HG03196 (cell line): ENCODE measurements around the gene LMAN1L.

ENCODE experiments used
- ATAC-seq: cut with Tn5 transposase; IDR thresholded peaks from one replicate; pipeline ENCODE4 v1.9.1; 2021; ENCODE audit not compliant: unreplicated experiment

Gene LMAN1L

DNA sequence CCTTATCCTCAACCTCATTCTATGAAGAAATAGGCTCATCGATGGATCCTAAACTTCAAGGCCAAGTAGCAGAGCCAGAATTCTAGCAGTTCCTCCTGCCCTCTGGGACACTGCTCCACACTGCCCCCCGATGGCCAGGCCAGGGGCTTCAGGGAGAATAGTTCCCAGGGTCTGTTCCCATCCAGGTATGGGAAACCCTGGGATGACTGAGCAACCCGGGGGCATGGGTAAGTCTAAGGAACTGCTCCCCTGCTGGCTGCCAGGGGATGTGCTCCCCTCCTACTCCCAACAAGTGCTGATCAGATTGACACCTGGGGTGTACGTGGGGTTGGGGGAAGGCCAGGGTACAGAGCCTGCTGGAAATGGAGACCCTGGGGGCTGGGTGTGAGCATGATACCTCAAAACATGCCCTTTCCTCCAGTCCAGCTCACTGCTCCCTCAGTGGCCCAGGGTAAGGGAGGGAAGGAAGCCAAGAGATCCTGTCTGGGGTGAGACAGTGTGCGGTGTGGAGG lies 22.7 kb downstream of the LMAN1L start:
- ATAC-seq: no peak

DNA sequence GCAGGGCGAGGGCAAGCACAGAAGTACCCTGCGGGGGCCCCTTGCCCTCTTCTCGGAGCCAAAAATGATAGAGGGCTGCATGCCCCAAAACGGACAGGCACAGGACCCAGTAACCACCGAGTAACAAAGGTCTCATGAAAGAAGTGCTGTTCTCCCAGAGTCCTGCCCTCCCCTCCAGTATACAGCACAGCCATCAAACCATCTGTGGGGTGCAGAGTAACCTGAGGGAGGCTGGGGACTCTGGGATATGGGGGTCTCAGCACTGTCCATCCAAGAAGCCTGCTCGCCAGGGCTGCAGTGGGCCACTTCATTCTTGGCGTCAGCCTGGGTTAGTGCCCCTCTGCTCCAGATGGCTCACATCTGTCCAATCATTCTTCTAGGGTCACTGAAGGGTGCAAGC lies 24.2 kb downstream of the LMAN1L start:
- ATAC-seq: no peak

DNA sequence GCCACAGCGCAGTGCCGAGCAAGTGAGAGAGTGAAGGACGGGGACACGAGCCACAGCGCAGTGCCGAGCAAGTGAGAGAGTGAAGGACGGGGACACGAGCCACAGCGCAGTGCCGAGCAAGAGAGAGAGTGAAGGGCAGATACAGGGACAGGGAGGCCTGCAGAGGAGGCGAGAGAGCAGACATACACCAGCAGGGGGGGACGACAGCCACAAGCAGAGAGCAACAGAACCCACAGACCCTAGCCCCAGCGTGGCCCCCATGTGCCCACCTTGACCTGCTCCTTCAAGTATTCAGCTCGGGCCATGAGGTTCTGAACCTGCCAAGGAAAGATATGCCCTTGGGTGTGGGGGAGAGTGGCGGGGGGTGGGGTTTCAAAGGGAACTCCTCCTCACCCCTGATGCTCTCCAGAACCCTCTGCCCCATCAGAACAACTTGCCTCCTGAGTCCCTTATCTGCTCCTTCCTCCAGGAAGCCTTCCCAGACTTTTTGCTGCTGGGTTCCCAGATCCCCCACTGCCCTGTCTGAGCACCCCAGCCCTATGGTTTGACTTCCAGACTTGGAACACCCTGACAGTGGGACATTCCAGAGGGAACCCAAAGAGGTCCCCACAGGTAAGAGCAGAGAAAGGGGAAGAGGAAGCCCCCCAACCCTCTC lies 25.0 kb downstream of the LMAN1L start:
- no peak for ATAC-seq

DNA sequence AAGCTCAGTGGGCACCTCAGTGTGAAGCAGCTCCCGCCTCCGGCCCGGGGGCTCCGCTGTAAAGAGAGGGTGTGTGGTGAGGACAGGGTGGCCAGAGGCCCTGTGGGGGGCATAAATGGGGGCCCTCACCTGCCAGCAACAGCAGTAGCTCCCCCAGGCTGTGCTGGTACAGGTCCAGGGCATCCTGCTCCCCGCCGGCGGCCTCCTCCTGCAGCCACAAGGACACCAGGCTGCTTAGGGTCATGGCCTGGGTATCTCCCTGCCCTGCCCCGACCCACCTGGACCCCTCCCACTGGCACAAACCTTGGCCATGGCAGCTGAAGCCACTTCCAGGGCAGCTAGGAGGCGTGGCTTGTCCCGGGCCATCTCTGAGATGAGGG lies 25.5 kb downstream of the LMAN1L start:
- ATAC-seq: no peak

DNA sequence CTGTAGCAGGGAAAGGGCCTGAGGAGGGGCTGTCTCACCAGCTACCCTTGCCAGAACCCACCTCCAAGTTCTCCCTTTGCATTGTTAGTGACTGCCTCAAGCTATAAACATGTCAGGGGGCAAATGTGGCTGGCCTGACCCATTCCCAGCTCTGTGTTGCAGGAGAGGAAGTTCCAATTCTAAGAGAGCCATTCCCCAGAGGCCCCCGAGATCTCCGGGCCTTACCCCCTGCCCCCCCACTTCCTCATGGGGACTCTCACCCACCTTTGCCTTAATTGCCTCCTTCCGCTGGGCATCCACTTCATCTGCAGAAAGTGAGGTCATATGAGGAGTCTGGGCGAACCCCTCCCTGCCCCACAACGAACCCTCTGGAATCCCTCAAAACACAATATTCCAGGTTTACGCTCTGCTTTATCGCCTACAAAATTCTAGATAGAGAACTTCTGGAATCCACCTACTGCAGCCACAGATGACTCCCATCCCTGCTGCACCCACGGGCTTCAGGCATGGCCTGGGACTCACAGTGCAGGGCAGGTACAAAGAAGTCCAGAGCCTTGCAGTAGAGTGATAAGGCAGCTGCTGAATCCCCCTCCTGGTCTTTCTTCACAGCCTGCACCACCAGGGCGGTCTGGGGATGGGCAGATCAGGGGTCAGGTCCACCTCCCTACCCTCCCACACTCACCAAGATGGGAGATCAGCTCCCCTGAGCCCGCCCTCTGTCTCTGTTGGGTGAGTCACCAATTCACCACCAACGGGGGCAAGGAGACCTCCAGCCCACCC lies 26.3 kb downstream of the LMAN1L start:
- no peak for ATAC-seq

DNA sequence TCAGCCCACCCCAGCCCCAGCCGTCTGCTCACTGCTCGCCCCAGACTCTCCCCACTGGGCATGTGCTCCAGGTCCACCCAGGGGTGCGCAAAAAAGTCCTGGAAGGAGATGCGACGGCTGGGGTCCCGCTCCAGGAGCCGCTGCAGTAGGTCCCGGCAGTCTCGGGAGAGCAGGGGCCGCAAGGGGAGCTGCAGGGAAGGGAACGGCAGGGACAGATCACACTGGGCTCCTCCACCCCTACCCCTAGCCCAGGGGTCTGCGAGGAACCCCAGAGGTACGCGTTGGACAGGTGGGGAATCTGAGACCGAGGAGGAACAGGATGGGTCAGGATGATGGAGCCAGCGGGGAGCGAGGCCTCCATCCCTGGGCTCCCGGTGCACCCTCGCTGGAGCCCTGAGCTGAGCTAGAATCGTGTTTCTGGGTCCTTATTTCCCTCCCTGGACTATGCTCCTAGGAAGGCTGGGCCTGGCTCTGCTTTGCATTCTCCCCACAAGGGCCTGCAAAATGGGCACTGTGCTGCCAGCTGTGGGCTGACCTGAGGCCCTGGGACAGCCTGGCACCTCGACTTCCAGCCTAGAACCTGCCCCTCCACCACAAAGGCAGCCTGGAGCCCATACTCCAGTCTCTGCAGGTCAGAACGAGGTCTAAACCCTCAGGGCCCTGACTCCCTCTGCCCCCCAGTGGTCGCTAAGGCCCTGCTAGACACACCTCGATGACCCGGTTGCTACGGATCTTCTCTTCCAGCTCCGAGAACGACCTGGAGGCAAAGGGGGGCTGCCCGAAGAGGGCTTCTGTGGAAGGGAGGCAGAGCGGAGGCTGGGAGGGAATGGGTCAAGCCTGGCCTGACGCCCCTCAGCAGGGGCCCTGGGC lies 27.1 kb downstream of the LMAN1L start:
- ATAC-seq: no peak

DNA sequence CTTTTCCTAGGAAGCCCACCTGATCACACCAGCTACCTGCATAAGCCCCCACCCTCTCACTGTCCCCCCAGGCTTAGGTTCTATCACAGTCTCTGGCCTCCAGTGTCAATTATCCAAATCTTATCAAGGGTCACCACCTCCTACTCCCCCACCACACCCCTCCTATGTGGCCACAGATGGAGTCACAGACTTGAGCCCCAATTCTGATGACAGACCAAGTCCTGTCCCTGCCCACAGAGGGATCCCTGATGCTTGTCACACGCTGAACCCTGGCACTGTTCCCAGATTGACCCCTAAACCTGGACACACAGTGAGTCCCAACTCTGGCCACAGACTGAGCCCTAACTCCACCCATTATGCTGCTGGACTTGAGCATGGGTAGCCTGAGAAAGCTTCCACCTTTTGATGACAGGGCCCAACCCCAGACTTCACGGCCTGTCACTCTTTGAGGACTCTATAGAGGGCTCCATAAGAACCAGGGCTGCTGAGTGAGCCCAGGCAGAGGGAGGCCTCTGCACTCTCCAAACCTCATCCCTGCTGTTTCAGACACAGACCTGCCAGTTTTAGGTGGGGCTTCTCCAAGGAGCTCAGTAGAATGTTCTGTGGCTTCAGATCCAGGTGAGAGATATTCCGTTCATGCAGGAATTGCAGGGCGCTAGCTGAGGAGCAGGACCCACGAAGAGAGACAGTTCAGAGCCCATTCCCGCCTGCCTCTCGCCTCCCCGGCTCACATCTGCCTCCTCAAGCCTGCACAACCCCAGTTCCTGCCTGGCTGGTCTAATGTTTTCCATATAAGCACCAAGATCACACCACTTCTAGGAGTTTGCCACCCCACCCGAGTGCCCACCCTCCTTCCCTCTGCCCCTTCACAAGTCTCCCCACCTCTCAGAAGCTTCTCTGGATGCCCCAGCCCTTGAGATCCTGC lies 28.5 kb downstream of the LMAN1L start:
- ATAC-seq: no peak

DNA sequence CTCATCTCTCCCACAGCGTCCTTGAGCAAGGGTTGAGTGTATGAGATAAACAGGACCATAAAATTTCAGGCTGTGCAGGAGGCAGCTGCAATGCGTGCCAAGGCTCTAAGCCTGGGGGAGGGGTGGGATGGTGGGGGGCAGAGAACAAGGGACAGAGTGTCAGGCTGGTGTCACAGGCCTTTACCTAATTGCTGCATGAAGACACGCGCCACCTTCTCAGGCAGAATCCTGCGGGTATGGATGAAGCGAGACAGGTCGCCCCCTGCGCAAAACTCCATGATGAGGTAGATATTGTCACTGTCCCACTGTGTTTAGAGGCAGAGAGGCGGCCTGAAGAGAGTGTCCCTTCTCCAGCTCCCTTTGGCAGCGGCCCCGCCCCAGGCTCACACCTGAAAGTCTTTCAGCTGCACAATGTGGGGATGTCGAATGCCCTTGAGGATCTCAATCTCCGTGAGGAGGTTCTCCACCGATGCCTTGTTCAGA lies 29.3 kb downstream of the LMAN1L start:
- ATAC-seq: no peak

DNA sequence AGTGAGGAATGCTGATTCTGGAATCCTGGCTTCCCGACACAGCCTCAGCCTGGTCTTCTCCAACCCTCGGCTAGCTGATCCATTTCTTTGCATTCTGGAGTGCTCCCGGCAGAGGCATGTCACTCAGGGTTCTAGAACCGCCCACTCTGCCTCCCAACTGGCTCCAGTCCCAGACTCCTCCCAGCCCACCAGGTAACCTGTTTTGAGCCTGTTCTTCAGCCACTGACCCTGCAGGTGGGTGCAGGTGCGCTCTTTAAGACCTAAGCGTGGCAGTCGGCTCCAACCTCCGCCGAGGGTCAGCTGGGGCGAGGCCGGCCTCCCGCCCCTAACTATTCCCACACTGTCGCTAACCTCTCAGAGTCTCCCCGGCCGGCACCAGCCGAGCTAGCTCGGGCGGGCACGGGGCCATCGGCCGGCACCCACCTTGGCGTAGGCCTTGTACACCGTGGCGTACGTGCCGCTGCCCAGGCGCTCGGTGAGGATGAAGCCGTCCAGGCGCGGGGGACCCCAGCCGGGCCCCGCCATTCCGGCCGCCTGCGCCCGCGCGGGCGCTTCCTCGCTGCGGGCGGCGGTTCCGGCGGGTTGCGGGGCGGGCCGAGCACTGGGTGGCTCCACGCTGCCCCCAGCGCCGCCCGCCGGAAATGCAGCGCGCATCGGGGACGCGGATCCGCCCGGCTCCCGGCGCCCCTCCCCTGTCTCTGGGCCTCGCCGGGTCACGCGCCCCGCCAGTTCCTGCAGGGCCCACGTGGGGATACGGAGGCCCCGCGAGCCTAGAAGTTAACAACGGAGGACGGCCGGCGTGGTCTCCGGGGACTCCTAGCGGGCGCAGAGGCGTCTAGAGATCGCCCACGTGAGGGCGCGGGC lies 30.2 kb downstream of the LMAN1L start, which contains the start of gene ULK3:
ULK3 (minus strand) TSS at position 576 of the 864 bp plus-strand sequence; CDS start at position 525, 51 bp downstream.
- ATAC-seq: peak; percentile 80

DNA sequence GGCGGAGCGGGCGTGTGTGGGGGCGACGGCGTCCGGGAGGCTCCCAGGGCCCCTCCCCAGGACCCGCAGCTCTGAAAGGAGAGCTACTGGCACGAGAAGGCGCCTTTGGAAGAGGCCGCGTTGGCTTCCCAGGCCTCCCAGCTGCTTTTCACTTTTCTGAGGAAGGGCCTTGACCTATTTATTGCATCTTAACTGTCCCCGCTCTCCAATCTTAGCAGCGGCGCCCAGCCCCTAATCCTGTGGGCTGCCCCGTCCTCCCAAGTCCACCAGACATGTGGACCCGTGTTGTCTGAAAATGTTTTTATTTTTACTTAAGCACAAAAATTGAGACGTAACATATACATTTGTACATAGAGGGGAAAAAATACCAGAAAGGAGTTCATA lies 30.8 kb downstream of the LMAN1L start:
- no peak for ATAC-seq

DNA sequence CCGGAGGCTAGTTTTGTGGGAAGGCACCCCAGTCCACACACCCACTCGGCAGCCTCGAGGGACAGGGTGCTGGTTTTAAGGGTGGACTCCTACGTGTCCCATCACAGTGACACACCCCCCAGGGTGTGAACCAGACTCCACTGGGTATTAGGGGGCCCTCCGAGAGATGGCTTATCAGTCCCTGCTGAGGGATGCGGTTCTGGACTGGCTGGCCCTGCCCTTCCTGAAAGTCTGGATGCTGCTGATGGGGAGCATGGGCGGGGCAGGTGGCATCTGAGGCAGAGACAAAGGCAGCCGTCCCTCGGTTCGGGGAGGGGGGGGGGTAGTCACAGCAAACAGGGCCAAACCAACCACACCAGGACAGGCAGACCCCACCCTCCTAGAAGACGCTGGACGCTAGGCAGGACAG lies 31.3 kb downstream of the LMAN1L start:
- no peak for ATAC-seq

DNA sequence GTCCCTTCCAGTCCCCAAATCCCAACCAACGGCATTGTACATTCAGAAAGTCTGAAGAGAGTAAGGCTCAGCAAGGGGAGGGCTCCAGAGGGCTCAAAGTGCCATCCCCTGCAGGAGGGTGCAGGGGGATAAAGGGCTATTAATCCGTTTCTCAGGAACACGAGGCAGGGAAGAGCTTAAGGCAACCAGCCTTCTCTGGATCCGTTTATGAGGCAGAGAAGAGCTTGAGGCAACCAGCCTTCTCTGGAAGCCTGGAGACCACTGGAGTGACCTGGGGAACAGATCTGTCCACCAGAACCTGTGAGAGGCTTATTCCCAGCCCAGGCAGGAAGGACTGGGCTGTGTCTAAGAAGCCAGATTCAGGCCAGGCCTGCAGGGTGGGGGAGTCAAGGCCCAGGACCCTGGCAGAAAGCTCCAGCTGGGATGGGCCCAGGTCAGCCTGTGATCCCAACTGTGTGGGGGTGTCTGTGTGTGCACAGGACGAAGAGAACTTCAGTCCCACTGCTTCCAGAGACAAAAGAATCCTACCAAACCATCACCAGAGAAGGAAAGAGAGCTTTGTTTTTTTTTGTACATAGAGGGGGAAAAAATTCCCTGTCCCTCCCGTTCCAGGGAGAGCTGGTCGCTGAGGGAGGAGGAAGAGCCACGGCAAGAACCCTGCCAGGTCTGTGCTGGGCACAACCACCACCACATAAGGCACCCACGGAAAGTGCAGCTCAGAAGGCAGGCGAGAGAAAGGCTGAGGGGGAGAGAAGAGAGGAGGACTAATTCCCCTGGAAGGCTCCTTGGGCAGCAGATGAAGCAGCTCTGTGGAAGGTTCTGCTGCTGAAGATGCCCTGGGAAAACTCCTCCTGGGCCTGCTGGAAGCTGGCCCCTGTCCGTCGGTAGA lies 31.9 kb downstream of the LMAN1L start:
- ATAC-seq: no peak

DNA sequence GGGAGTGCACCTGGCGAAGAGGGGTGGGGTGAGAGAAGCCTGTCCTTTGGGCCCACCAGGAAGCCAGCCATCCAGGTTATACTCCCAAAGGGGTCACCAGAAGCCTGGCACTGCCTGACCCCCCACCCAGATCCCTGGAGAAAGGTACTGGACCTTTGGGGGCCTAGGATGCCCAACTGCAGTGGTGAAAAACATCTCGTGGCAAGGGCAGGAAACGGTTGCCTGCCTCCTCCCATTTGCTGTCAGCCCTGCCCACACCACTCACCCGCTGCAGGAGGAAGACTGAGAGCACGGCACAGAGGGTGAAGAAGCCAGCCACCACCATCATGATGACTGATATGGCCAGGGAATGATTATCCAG lies 32.6 kb downstream of the LMAN1L start:
- no peak for ATAC-seq

DNA sequence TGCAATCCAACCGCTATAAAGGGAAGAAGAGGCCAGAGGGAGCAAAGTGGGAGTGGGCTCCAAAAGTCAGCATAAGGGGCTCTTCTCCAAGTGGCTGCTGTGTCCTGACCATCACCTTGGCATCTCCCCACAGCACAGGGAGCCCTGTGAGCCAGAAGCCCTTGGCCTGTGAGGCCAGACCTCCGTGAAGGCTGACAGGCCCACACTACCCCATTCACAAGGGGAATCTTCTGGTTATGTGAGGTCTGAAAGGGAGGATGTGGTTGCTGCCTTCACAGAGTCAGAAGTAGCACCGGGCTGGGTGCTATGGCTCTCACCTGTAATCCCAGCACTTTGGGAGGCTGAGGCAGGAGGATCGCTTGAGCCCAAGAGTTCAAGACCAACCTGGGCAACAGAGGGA lies 32.9 kb downstream of the LMAN1L start:
- ATAC-seq: no peak

DNA sequence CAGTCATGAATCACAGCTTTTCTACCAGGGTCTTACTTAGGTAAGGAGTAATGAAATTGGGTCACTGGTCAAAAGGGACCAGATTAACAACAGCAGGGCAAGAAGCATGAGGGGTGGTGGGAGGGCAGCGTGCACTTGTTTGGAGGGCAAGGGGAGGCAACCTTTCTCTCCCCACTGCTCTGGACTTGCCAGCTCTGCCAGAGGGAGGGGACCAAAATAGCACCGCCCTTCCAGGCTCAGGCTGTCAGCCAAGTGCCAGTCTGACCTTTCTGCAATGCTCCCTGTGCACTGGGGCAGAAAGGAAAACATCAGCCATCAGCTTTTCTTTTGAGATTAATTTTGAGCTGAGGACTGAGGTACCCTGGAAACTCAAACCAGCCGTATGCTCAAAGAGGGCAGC lies 34.8 kb downstream of the LMAN1L start:
- no peak for ATAC-seq

DNA sequence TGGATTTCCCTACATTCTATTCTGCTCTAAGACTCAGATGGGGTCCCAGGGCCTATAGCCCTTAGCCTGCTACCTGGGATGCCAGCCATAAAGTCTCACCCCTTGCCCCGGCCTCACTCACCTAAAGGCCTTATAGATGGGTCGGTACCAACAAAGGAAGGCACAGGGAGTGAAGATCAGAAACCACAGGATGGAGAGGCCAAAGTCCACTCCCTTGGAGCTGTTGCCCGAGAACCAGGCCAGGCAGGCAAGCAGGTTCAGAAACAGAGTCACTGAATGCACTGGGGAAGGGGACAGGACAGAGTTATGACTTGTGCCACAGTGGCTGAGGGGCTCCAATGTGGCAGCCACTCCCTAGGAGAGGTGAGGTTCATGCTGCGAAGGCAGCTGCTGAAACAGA lies 37.8 kb downstream of the LMAN1L start:
- no peak for ATAC-seq

DNA sequence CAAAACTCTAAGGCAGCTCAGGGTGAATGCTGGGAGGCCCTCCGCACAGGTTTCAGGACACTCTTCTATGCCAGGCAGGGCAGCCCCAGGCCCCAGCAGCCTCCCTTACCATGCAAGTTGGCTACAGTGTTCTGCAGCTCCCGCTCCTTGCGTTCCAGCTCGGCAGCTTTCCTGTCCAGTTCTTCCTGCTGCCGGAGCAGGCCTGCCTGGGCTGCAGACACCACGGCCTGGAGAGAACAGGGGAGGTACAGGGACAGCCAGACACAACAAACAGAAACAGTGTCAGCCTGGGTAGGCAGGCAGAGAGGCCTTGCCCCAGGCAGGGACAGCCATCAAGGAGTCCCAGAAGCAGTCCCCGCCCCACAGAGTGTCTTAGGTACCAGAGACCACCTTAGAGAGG lies 39.3 kb downstream of the LMAN1L start:
- ATAC-seq: no peak

DNA sequence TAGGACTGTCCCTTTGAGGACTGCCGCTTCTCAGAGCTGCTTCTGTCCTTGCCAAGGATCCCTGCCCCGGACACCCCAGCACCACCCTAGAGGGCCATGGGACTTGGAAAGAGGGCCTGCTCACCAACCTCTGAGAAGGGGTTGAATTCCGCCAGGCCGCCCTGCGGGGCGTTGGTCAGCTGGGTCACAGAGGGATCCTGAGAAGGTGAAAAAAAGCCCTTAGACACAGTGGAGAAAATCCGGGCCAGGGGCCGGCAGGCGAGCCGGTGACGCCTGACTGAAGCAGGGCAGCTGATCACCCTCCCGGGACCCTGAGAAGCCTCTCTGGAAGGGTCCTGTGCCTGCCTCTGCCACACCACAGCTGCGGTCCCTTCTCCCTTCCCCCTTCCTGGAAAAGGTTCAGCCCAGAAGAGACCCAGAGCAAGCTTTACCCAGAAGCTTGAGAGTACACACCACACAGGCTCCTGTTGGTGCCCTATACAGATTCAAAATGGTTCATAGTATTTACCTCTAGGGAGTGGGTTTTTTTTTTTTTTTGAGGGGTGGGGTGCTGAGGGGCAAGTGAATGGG lies 41.9 kb downstream of the LMAN1L start:
- no peak for ATAC-seq
